ENCODE data around the gene MEN1. TPM values are rescaled to one million over a fixed set of nuclear protein-coding genes. Genes with fewer than 3 reads are reported as not detected.

The MEN1 gene
- total and polyA plus RNA-seq, 9 of the 15 experiments (the other 6 are each of a cell fraction or from before 2014, with no cell fraction given) = 3.4 to 57.2 (median 19.3) TPM

DNA sequence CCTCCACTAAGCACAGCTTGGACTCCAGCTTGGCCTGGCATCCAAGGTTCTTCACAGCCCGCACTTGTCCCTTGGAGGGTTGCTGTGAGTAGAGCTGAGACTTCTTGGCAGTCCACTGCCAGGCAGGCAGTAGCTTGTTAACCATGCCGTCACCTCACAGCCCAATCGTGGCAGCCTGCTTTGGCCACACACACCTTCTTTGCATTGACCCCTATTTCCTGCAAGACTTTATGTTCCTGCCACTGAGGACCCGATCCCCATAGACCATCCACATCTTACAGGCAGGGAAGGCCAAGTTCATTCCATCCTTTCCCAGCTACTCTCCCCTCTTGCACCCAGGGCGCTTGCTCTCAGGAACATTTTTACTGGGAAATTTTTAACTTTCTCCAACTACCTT lies 48.1 kb downstream of the MEN1 start (continued):
- TF ChIP-seq POLR2B (IDR thresholded peaks at IDR 0.05; ENCODE audit: low read depth, partially characterized antibody) (peak; percentile 53), SUPT5H (IDR thresholded peaks at IDR 0.05) (peak; percentile 77), POLR2A (conservative IDR thresholded peaks at IDR 0.05) (peak; percentile 74), E2F5 (CRISPR knock-in tag; IDR thresholded peaks at IDR 0.05) (no peak), CREB3 (tag; conservative IDR thresholded peaks at IDR 0.05; ENCODE audit: low read depth) (no peak), FOSL1 (tag; conservative IDR thresholded peaks at IDR 0.05) (no peak), RBM14 (IDR thresholded peaks at IDR 0.05; ENCODE audit: borderline replicate concordance, insufficient read depth, low read depth, low read length) (no peak), SNAPC5 (CRISPR knock-in tag; IDR thresholded peaks at IDR 0.05) (no peak), ZFPM2 (CRISPR knock-in tag; IDR thresholded peaks at IDR 0.05) (no peak), ZNF766 (CRISPR knock-in tag; conservative IDR thresholded peaks at IDR 0.05) (no peak), LCOR (CRISPR knock-in tag; IDR thresholded peaks at IDR 0.05) (no peak), NRF1 (conservative IDR thresholded peaks at IDR 0.05 in 1 of 2, IDR thresholded peaks at IDR 0.05 in 1 of 2) (no peak), EHMT2 (IDR thresholded peaks at IDR 0.05) (no peak), CSDE1 (IDR thresholded peaks at IDR 0.05) (no peak)
- TF ChIP-seq, protein P1, sequence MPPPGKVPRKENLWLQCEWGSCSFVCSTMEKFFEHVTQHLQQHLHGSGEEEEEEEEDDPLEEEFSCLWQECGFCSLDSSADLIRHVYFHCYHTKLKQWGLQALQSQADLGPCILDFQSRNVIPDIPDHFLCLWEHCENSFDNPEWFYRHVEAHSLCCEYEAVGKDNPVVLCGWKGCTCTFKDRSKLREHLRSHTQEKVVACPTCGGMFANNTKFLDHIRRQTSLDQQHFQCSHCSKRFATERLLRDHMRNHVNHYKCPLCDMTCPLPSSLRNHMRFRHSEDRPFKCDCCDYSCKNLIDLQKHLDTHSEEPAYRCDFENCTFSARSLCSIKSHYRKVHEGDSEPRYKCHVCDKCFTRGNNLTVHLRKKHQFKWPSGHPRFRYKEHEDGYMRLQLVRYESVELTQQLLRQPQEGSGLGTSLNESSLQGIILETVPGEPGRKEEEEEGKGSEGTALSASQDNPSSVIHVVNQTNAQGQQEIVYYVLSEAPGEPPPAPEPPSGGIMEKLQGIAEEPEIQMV (tag; conservative IDR thresholded peaks at IDR 0.05; ENCODE audit: low read depth) = no peak
